GM21723 (cell line): ENCODE data around the gene FBXO21.

Experiments used
- ATAC-seq: cut with Tn5 transposase; IDR thresholded peaks from one replicate; pipeline ENCODE4 v1.9.1; 2021; ENCODE audit warnings: mild to moderate bottlenecking, moderate library complexity; ENCODE audit not compliant: unreplicated experiment

FBXO21 gene

DNA sequence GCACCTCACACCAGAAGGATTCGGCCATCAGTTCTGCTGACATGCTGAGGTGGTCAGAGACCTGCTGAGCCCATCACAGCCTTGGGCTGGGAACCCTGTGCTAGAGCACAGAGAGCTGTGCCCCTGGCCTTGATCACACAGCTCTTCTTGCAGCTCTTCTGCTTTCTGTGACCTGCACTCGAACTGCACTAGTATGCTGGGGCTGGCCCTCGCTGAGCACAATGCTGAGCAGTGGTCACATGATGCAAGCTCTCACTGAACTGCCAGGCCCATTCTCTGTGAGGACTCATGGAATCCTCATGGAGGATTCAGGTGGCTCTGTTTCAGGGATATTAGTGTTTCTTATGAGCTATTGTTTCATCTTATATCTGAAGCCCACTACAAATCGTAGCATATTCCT, 22.5 kb downstream of the FBXO21 start:
- no peak for ATAC-seq

DNA sequence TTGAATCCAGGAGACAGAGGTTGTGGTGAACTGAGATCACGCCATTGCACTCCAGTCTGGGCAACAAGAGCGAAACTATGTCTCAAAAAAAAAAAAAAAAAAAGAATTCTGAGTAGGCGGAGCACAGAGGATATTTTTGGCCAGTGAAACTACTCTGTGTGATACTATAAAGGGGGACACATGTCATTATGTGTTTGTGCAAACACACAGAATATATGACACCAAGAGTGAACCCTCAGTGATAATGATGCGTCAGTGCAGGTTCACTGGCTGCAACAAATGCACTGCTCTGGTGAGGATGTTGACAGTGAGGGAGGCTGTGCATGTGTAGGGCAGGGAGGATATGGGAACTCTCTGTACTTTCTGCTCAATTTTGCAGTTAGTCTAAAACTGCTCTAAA, 24.2 kb downstream of the FBXO21 start:
- ATAC-seq, result no peak

DNA sequence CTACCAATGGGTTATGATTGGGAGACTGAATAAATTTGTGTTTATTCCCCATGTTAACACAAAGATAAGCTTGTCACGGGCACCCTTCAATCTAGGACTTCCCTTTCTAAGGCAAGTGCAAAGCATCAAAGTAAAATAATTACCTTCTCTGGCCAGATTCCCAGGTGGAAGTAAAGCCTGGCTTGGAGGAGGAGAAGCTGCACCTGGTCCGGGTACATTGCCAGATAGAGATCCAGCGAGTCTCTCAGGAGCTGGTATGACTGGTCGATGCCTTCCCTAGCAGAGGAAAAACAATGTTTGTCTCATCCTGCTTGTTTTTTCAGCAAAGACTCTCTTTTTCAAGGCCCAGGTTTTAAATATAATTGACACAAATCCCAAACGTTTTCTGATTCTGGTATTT, 24.9 kb downstream of the FBXO21 start:
- ATAC-seq, result no peak

DNA sequence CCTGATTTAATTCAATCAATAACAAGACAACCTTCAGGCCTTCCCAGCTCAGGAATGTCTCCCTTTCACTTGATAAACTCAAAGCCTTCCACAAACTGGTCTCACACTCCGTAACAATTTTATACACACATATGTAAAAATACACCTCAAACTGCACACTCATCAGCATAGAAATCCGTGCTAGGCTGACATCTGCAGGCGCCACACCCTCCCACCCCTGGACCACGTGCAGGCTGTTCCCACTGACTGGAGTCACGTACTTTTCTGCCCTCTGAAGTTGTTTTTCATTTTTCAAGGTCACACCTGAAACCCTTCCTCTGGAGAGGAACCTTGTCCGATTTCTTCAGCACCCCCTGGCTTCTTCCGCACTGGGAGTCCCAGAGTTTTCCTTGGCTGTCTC, 27.6 kb downstream of the FBXO21 start:
- ATAC-seq, result no peak

DNA sequence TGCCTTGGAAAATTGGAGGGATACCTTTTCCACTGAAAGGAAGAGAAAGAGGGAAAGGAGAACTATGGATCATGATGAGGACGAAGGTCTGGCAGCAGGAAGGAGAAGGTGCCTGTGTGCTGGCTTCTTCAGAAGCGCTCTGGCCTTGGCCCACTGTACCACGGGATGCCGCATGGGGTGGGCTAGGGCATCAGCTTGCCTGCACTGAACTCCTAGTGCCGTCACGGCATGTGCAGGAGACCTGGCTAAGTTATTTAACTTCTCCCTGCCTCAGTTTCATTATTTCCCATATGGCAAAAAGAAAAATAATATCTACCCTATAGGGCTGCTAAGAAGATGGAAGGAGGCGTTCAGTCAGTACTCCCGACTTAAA, 28.1 kb downstream of the FBXO21 start:
- no peak for ATAC-seq

DNA sequence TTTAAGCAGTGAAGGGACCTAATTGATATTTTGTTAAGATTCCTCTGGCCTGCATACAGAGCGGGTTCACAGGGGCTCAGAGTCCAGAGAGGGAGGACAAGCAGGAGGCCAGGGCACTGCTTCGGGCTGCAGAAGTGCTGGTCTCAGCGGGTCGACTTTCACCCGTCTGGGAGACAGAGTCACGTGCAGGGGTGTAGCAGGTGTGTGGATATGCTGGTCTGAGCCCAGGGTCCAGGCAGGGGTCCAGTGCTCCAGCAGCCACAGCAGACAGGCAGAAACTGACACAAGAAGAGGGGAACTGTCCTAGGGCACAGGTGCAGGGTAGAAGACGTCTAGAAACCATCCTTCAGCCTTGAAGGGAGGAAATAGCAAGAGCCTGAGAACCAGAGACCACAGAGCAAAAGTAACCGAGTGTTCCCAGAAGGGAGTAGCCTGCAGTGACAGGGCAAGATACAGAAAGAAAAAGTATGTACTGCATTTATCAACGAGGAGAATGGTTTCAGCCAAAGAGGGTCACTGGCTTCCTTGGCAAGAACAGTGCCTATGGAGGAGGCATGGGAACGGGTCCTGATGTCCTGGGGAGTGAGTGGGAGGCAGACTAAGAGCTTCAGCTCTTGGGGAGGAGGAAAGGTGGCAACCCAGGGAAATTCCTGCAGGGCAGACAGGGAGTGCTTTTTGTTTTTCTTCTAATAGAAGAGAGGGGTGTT, 28.7 kb downstream of the FBXO21 start:
- ATAC-seq, result no peak

DNA sequence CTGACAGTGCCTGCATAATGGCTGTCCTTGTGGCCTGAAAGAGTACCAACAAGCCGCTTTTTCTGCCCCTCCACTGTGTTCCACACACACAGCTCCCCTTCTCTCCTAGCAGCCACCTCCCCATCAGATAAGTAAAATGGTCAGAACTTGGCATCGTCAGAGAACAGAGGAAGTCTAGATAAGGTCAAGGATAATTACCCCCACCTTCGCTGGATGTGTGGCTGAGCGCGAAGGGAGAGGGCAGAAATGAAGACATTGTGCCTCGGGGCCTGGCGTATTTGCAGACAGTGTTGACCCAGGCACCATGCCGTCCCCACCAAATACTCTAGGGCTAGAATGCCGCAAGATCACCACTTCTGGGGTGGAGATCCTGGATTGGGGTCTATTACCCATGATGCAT, 30.6 kb downstream of the FBXO21 start:
- no peak for ATAC-seq

DNA sequence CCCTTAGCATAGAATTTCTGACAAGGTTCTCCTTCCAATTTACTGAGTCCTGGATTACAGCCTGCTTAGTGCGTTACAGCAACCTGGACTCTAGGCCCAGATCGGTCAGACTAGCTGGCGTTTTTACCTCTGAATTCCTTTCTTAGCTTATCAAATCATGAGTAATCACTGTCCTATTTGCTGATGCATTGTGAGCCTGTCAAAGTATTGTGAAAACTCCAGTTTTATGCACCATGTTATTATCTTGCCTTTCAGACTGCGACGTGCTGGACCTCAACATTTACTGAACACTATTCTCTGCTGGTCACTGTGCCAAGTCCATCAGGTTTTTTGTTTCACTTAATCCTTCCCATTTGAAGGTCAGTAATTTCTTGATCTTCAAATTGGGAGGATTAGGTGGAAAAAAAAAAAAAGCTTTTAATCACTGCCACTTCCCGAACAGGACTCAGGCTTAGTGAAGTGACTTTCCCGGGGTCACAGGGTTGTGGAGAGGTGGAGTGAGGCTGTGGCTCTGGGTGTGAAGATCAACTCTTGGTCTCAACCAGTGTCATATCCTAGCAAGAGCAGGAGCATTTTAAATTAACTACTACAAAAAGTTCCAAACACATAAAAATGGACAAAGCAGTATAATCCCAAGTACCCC, 31.2 kb downstream of the FBXO21 start:
- no peak for ATAC-seq

DNA sequence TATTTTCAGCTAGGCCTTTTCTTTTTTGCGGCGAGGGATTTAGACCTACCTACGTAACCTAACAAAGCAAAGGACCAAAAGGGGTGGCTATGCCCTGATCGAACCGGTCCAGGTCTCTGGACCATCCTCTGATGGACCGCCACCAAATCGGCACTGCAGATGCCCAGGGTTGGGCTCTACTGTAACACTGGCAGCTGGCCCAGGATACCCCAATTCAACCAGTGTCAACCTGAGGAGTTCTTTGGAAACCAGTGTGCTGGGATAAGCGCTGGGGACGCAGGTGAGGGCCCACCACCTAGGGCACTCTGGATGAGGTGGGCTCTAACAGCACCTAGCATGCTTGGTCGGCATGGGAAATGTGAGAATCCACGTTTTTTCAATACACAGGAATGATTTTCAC, 32.2 kb downstream of the FBXO21 start:
- no peak for ATAC-seq

DNA sequence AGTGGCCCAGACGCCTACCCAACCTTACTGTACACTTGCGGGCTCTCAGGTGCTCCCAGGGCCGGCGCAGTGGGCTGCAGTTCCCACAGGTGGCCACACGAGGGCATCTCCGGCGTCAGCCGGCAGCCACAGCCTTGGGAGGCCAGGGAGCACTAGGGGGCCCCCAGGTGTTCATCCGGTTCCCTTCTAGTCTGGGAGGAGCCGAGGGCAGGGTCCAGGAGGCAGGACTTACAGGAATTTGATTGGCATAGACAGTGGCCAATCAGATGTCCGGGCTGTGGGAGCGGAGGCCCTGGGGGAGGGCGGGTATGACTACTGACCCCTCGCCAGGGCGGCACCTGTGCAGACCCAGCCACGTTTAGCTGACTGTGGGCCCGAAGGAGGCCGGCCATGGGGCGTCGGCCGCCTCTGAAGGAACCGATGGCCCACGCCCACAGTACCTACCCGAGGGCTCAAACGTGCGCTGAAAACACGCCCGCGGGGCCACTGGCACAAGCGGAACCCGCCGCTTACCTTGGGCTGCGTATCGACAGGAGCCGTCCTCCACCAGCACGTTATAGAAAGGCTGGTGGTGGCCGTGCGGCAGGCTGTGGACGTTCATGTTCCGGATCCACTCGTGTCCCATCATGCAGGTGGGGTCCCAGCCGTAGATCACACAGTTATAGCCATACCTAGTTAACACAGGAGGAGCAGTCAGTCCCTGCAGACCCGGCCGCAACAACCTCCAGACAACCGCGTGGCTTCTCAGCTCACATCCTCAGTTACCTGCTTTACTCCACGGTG, 34.8 kb downstream of the FBXO21 start:
- peak; percentile 86 for ATAC-seq

DNA sequence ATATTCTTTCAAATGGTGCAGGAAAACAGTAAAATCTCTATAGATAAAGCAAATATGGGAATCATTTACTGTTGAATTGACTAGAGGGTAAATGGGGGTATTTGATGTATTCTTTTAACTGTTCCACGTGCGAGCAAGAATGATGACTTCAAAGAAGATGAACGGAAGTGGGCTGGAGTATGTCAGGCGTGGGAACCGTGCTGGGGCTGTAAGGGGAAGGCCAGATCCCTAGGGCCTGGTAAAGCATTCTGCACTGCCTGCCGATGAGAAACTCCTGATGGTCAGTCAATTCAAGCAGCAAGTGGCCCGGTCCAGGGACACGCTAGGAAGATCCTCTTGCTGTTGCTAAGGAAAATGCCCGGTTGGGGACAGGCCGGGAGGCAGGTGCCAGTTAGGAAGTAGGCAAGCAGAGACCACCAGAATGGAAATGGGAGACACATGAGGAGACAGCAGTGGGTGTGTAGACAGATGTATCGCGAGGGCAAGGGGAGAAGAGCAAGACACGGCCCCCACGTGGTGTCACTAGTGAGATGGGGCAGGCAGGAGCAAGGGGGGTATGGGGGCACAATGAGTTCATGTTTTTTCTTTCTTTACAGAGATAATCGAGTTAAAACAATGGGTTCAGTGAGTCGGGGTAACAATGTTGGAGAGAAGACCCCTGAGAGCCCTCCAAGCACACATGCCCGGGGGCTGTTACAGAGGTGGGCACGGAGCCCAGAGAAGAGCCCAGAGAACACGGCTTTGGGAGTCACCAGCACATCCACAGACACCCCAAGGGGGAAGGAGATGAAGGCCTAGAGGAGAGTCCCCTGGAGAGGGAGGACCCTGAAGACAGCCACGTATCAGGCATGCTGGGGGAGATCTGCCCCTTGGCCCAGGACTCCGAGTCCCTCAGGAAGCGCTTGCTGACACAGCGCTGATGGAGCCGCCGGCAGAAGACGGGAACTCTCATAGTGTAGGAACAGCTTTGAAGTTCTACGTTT, 37.2 kb downstream of the FBXO21 start:
- no peak for ATAC-seq

DNA sequence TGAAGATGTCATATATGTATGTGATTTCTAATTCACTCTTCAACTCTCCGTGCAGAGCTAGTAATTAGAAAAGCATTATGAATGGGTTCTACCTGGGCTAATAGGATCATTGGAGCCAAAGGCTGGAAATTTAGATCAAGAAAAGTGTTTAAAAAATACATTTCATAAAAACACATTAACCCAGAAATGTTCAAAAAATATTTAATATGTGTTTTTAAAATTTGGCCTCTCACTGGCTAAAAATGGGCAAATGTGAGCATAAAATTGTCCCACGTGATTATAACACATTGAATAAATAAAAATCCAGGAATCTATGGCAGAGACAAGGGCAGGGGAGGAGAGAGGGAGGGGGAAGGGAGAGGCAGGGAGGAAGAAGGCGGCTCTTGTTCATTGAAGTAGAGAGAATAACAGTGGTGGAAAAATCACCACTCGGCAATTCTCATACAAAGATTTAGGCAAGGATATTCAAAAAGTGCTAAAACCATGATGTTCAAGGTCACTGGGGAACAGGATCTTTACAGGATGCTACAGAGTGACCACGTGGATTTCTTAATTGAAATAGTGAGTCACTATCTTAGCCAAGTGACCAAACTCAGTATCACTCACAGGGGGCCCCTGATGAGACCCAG, 38.8 kb downstream of the FBXO21 start:
- no peak for ATAC-seq

DNA sequence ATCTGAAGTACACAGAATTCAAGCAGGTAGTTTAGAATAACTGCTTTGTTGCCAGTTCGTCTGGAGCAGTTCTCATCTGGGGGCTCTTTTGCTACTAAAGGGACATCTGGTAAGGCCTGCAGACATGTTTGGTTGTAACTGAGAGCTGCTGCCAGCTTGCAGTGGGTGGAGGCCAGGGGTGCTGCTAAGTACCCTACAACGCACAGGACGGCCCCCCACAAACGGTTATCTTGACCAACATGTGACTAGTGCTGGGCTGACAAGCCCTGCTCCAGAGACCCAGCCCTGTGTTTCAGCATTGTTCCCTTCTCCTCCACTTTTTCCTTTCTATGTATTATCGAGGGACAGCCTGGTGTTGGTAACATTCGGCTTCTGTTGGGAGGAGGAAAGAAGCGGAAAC, 40.8 kb downstream of the FBXO21 start:
- ATAC-seq, result no peak

DNA sequence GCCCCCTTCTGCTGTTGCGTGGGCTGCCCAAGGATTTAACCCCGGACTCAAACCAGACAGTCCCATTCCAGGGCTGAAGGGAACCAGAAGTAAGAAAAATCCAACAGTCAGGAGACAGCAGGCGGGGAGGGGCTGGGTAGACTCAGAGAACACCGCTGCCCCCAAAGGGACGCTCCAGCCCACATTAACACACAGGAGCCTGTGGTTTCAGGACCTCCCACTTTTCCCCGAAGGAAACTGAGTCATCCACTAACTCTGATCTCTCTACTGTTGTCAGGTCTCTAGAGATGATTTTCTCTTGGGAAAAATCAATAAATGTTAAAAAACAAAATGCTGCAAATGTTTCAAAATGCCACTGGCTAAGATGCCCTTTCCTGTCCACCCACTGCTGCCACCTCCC, 41.6 kb downstream of the FBXO21 start:
- no peak for ATAC-seq

DNA sequence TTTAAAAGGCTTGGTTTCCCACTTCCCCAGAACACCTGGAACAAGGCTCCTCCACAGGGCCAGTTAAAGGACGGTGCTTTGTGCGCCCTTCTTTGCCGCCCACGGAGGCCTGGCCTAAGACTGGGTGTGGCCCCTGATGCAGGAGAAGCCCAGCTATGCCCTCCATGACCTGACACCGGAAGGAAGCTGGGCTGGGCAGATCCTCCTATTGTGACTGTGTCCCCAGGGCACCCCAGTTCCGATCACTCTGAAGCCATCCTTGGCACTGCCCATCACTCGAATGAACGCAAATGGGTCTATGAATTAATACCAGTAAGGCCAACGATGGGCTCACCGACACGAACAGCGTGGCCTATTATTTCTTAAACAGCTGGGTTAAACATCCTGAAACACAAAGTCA, 42.6 kb downstream of the FBXO21 start:
- ATAC-seq, result no peak

DNA sequence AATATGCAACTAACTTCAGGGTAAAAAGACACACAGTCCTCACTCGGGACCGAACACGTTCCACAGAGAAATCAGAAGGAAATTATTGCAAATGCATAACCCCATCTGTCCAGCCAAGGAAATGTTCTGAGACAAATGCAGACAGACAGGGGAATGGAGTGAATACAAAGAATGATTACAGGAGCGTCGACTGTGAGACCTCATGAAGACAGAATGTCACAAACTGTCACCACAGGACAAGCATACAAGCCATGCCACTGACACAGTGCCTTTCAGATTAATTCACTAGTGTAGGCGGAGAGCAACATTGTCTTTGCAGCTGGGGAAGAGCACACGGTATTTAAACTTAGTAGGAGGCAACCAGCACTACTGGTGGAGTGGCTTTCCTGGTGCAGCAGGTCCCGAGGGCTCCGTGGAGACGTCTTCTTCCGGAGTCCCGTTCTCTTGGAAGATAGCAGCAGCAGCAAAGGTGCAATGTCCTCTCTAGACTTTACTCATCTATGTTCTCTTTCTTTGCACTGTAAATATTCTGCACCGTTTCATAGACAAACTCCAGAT, 44.6 kb downstream of the FBXO21 start:
- no peak for ATAC-seq

DNA sequence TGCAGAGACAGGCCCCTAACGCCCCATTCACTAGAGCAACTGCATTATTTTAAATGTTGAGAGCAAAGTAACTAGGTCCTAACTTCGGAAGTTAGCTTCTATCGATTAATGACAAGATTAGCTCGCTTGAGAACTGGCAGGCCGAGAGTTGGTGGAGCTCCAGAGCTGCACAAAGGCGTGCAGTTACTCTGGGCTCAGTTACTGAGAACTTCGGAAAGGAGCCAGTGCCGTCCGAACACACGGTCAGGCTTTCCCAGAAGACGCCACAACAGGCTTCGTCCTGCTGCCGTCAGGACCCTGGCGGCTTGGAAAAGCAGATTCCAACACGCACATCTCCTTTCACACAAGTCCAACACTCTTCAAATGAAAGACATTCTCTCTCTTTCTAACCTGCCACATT, 45.7 kb downstream of the FBXO21 start:
- ATAC-seq, result no peak

DNA sequence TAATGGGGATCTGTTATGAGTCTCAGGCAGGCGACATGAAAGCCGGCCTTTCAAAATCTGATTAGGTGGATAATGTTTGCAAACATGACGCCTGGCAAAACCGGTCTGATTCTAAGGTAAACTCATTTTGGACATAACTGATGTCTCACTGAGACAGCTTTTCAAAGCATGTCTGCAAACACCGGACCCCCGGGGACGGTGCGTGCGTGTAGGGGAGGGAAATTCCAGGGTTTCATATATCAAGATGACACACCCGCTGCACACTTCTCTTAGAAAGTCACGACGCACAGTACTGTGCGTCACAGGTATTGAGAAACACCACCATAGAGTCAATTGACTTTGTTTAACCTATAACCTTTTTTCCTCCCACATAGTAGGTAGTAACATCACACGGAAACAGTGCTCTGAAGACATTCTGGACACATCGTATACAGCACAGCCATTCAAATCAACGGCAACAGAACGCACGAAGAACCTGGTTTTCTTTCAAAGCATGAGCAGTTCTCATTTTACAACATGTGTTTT, 47.2 kb downstream of the FBXO21 start:
- ATAC-seq, result no peak

DNA sequence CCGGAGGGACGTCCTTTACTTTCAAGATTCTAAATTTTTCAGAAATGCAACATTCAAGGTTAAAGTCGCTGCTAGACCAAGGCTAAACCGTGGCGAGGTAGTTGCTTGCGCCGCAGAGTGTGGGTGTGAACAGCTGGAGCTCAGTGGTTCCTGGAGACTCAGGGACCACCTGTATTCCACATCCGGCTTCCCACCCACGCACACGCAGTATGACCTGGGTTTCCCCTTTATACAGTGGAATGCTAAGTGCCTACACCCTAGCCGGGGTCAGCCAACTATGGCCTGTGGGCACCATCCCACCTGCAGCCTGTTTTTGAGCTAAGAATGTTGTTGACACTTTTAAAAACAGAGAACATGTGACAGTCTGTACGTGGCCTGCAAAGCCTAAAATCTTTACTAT, 48.2 kb downstream of the FBXO21 start:
- ATAC-seq, result no peak
